Natural killer cell (primary cell): ENCODE results near the gene SHROOM3. TPM values are rescaled to one million over a fixed set of nuclear protein-coding genes. Genes with fewer than 3 reads are reported as not detected.
"Not testable (repeated sequence)": the region's sequence is repeated elsewhere in the genome, so short reads cannot be mapped to it uniquely, and the experiment has no call there.

Experiments used
- ATAC-seq, 3 donors: fragments of 150-1000 bp in 2 of 3; fragments of 200-7000 bp in 1 of 3; cut with Tn5 transposase; 1 replicate in 1 of 3; 2 replicates in 2 of 3; pipeline ENCODE4 v1.10.0; 2021; ENCODE audit warnings: mild to moderate bottlenecking in 2 of 3, moderate library complexity in 2 of 3
- DNase-seq, 2 donors: peaks; one replicate each; pipeline versions ENCODE4 v3.0.0 to v3.0.0-alpha.2; 2013 to 2021; ENCODE audit warnings: mixed read lengths in 1 of 2
- H3K27ac ChIP-seq: one replicate; pipeline ENCODE4 v1.5.1; 2013; ENCODE audit warnings: mild to moderate bottlenecking, low read length
- H3K27me3 ChIP-seq: one replicate; pipeline ENCODE4 v1.6.1; 2013; ENCODE audit warnings: low read length; ENCODE audit not compliant: control insufficient read depth, insufficient read depth
- H3K36me3 ChIP-seq: one replicate; pipeline ENCODE4 v1.6.1; 2013; ENCODE audit warnings: low read length; ENCODE audit not compliant: control insufficient read depth, insufficient read depth
- H3K4me1 ChIP-seq: one replicate; pipeline ENCODE4 v1.6.1; 2013; ENCODE audit warnings: low read length; ENCODE audit not compliant: control insufficient read depth, insufficient read depth
- H3K4me3 ChIP-seq: one replicate; pipeline ENCODE4 v1.5.1; 2013; ENCODE audit warnings: low read length
- H3K9me3 ChIP-seq: one replicate; pipeline ENCODE4 v1.6.1; 2013; ENCODE audit warnings: low read length; ENCODE audit not compliant: control insufficient read depth, insufficient read depth
- H3K27ac Mint-ChIP-seq, 2 donors: one replicate each; pipeline ENCODE4 v1.8.0; 2022; ENCODE audit warnings: mild to moderate bottlenecking in 2 of 2, mixed read lengths in 2 of 2, moderate library complexity in 1 of 2
- H3K27me3 Mint-ChIP-seq, 2 donors: one replicate each; pipeline ENCODE4 v1.8.0; 2022; ENCODE audit warnings: low read depth in 2 of 2, mixed read lengths in 2 of 2
- H3K36me3 Mint-ChIP-seq: one replicate; pipeline ENCODE4 v1.8.0; 2022; ENCODE audit warnings: mixed read lengths
- H3K4me1 Mint-ChIP-seq, 2 donors: one replicate each; pipeline ENCODE4 v1.8.0; 2022; ENCODE audit warnings: mixed read lengths in 2 of 2
- H3K4me3 Mint-ChIP-seq: one replicate; pipeline ENCODE4 v1.8.0; 2022; ENCODE audit warnings: mild to moderate bottlenecking, moderate library complexity, mixed read lengths
- H3K9me3 Mint-ChIP-seq, 2 donors: one replicate each; pipeline ENCODE4 v1.8.0; 2022; ENCODE audit warnings: mixed read lengths in 2 of 2
- WGBS: methylation state at CpG from one replicate; pipeline ENCODE4 v1.1.7; 2013; ENCODE audit warnings: missing lambda C conversion rate; ENCODE audit not compliant: insufficient coverage; 5-methylcytosine and 5-hydroxymethylcytosine counted together
- intact Hi-C: fragments of 100-400 bp; cut with micrococcal nuclease; formaldehyde crosslinking; loops from one replicate; pipeline ENCODE4 v1.14.2; 2022
- total RNA-seq, 4 donors: library from RNA; stranded (reverse); fragments of 120-200 nt in 1 of 4; gene quantifications; one replicate each; pipeline versions ENCODE4 v1.2.3 to v1.2.4, GENCODE V29; 2013 to 2022
- TF ChIP-seq, protein P1 (sequence below): fragments of 200-600 bp; IDR thresholded peaks from one replicate; pipeline ENCODE4 v1.8.0; 2022; ENCODE audit warnings: antibody characterized with exemption

Gene SHROOM3
- total RNA-seq, 3 donors from 2014 or later (not counting 1 experiment from before 2014, with no cell fraction given): 0.63 TPM; not detected in 2

- no peak for DNase-seq
- peaks cover 8 to 22% of the 10 kb centered on the region in 2 donors for H3K27me3 Mint-ChIP-seq
- H3K36me3 Mint-ChIP-seq: no peaks in the 10 kb centered on the region
- H3K27me3 ChIP-seq: no peaks in the 10 kb centered on the region
- H3K9me3 ChIP-seq: no peaks in the 10 kb centered on the region
- intact Hi-C loops: no loop called here
- no peak overlapping the region for H3K27ac Mint-ChIP-seq
- H3K36me3 ChIP-seq: no peaks in the 10 kb centered on the region
- no peaks in the 10 kb centered on the region for H3K4me1 Mint-ChIP-seq
- TF ChIP-seq, protein P1, sequence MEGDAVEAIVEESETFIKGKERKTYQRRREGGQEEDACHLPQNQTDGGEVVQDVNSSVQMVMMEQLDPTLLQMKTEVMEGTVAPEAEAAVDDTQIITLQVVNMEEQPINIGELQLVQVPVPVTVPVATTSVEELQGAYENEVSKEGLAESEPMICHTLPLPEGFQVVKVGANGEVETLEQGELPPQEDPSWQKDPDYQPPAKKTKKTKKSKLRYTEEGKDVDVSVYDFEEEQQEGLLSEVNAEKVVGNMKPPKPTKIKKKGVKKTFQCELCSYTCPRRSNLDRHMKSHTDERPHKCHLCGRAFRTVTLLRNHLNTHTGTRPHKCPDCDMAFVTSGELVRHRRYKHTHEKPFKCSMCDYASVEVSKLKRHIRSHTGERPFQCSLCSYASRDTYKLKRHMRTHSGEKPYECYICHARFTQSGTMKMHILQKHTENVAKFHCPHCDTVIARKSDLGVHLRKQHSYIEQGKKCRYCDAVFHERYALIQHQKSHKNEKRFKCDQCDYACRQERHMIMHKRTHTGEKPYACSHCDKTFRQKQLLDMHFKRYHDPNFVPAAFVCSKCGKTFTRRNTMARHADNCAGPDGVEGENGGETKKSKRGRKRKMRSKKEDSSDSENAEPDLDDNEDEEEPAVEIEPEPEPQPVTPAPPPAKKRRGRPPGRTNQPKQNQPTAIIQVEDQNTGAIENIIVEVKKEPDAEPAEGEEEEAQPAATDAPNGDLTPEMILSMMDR: no peak
- H3K4me1 ChIP-seq: no peaks in the 10 kb centered on the region
- 100% methylated on average over 1 of the region's 1 CpG for WGBS
- H3K9me3 Mint-ChIP-seq: no peaks in the 10 kb centered on the region
- no peak for ATAC-seq
- H3K4me3 Mint-ChIP-seq: no peak overlapping the region
- H3K4me3 ChIP-seq: no peak overlapping the region
- H3K27ac ChIP-seq: no peak overlapping the region
These were observed 283.8 kb downstream of the SHROOM3 start for GRCh38 chr4:76718831-76719230.

DNA sequence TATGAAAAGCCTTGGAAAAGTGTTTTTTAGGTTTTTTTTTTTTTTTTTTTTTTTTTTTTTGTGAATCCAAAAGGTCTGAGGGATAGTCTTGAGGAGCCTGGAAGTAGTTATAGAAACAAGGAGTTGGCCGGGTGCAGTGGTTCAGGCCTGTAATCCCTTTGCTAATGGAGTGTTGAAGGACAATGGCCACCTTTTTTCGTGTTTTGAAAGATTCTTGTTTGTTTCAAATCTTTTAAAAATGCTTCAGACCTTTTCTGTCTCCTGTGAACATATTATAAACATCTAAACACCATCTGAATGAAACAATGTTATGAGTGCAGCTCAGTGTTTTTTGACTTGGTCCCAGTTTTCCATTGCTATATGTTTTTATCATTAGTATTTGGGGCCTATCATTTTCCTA lies 285.1 kb downstream of the SHROOM3 start:
- Histone ChIP-seq H3K4me1 (no peaks in the 10 kb centered on the region), H3K27me3 (no peaks in the 10 kb centered on the region), H3K9me3 (no peaks in the 10 kb centered on the region), H3K27ac (no peak overlapping the region), H3K4me3 (no peak overlapping the region), H3K36me3 (no peaks in the 10 kb centered on the region)
- H3K4me1 Mint-ChIP-seq: no peaks in the 10 kb centered on the region
- no peaks in the 10 kb centered on the region for H3K36me3 Mint-ChIP-seq
- no peak overlapping the region for H3K4me3 Mint-ChIP-seq
- DNase-seq (no peak), ATAC-seq (no peak)
- intact Hi-C loops: no loop called here
- WGBS: 92% methylated on average over 1 of the region's 2 CpGs
- TF ChIP-seq, protein P1: no peak
- H3K9me3 Mint-ChIP-seq: no peaks in the 10 kb centered on the region
- peaks cover 8 to 22% of the 10 kb centered on the region in 2 donors for H3K27me3 Mint-ChIP-seq
- H3K27ac Mint-ChIP-seq: no peak overlapping the region

- H3K9me3 ChIP-seq, H3K4me3 ChIP-seq, H3K36me3 Mint-ChIP-seq, intact Hi-C loops, H3K36me3 ChIP-seq, H3K27ac ChIP-seq, H3K4me1 Mint-ChIP-seq, H3K9me3 Mint-ChIP-seq, H3K27me3 ChIP-seq, H3K27ac Mint-ChIP-seq, DNase-seq, ATAC-seq, H3K4me1 ChIP-seq, H3K4me3 Mint-ChIP-seq: not testable (repeated sequence)
- 92% methylated on average over 2 of the region's 2 CpGs for WGBS
- H3K27me3 Mint-ChIP-seq: peaks cover 11 to 14% of the 10 kb centered on the region in 2 donors
These were observed 287.1 kb downstream of the SHROOM3 start for GRCh38 chr4:76722146-76722545.

GRCh38 chr4:76722838-76723237 lies 287.8 kb downstream of the SHROOM3 start:
- H3K4me1 Mint-ChIP-seq: no peaks in the 10 kb centered on the region
- TF ChIP-seq, protein P1: no peak
- no peak overlapping the region for H3K27ac Mint-ChIP-seq
- ATAC-seq (no peak), DNase-seq (no peak)
- intact Hi-C loops: no loop called here
- no peak overlapping the region for H3K4me3 ChIP-seq
- H3K27me3 Mint-ChIP-seq: peaks cover 8 to 11% of the 10 kb centered on the region in 2 donors
- H3K4me1 ChIP-seq: no peaks in the 10 kb centered on the region
- no peaks in the 10 kb centered on the region for H3K27me3 ChIP-seq
- no peaks in the 10 kb centered on the region for H3K9me3 ChIP-seq
- no peaks in the 10 kb centered on the region for H3K36me3 Mint-ChIP-seq
- no peak overlapping the region for H3K27ac ChIP-seq
- no peaks in the 10 kb centered on the region for H3K9me3 Mint-ChIP-seq
- H3K36me3 ChIP-seq: no peaks in the 10 kb centered on the region
- H3K4me3 Mint-ChIP-seq: no peak overlapping the region
- WGBS: 98% methylated on average over 4 of the region's 4 CpGs
